ENCODE measurements around the gene NEK1. TPM values are rescaled to one million over a fixed set of nuclear protein-coding genes. Genes with fewer than 3 reads are reported as not detected.

NEK1 gene
- total RNA-seq, 2 donors from 2014 or later, result 12.2 to 15.1 TPM

DNA sequence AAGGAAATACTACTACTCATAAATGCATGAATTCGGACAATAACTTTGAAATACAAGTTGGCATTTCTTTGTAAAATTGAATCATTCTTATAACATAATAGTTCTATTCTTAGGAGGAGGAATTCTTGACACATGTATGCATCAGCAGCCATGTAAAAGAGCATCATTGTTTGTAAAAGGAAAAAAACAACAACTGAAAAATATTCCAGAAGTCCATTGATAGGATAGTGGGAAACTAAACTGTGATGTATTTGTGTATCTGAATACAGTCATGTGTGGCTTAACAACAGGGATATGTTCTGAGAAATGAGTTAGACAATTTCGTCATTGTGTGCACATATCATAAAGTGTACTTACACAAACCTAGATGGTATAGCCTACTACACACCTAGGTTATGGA, 239.6 kb downstream of the NEK1 start:
- no peaks in the 10 kb centered on the region for H3K27me3 ChIP-seq (ENCODE audit: control insufficient read depth, insufficient read depth, low read length, poor library complexity, severe bottlenecking)
- H3K4me3 Mint-ChIP-seq, result no peak overlapping the region
- WGBS, 2 experiments (ENCODE audit: insufficient coverage in 1 of 2, insufficient read length in 1 of 2), result 90 to 100% methylated on average over 1 to 2 of the region's 2 CpGs
- DNase-seq, result no peak
- no peaks in the 10 kb centered on the region for H3K27me3 Mint-ChIP-seq (ENCODE audit: insufficient read depth)
- TF ChIP-seq, protein P1, sequence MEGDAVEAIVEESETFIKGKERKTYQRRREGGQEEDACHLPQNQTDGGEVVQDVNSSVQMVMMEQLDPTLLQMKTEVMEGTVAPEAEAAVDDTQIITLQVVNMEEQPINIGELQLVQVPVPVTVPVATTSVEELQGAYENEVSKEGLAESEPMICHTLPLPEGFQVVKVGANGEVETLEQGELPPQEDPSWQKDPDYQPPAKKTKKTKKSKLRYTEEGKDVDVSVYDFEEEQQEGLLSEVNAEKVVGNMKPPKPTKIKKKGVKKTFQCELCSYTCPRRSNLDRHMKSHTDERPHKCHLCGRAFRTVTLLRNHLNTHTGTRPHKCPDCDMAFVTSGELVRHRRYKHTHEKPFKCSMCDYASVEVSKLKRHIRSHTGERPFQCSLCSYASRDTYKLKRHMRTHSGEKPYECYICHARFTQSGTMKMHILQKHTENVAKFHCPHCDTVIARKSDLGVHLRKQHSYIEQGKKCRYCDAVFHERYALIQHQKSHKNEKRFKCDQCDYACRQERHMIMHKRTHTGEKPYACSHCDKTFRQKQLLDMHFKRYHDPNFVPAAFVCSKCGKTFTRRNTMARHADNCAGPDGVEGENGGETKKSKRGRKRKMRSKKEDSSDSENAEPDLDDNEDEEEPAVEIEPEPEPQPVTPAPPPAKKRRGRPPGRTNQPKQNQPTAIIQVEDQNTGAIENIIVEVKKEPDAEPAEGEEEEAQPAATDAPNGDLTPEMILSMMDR (conservative IDR thresholded peaks at IDR 0.05), result no peak
- no peak overlapping the region for H3K9ac ChIP-seq (ENCODE audit: extremely low read depth, low read length, poor library complexity, severe bottlenecking)
- no peaks in the 10 kb centered on the region for H3K36me3 ChIP-seq (ENCODE audit: control insufficient read depth, insufficient read depth, low read length)
- H3K36me3 Mint-ChIP-seq (ENCODE audit: low read depth), result peaks cover 8% of the 10 kb centered on the region
- H3K4me3 ChIP-seq (ENCODE audit: low read length), result no peak overlapping the region
- H3K27ac Mint-ChIP-seq, result no peak overlapping the region
- H3K4me1 Mint-ChIP-seq, result no peaks in the 10 kb centered on the region
- no peaks in the 10 kb centered on the region for H3K4me1 ChIP-seq (ENCODE audit: control insufficient read depth, insufficient read depth, low read length)
- peaks cover 24% of the 10 kb centered on the region for H3K9me3 ChIP-seq (ENCODE audit: control insufficient read depth, low read length)
- peaks cover 18% of the 10 kb centered on the region for H3K9me3 Mint-ChIP-seq
- H3K27ac ChIP-seq (ENCODE audit: low read depth, low read length), result no peak overlapping the region

DNA sequence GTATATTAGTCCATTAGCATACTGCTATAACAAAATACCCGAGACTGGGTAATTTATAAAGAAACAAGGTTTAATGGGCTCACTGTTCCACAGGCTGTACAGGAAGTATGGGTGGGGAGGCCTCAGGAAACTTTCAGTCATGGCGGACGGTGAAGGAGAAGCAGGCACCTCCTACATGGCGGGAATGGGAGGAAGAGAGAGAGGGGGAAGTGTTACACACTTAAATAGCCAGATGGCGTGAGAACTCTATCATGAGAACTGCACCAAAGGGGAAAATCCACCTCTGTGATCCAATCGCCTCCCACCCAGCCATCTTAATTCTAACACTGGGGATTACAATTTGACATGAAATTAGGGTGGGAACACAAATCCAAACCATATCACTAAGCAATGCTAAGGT, 242.7 kb downstream of the NEK1 start:
- Mint-ChIP-seq H3K4me1 (no peaks in the 10 kb centered on the region), H3K27ac (no peak overlapping the region), H3K27me3 (ENCODE audit: insufficient read depth) (no peaks in the 10 kb centered on the region), H3K9me3 (peaks cover 12% of the 10 kb centered on the region), H3K4me3 (no peak overlapping the region), H3K36me3 (ENCODE audit: low read depth) (no peaks in the 10 kb centered on the region)
- H3K4me1 ChIP-seq (ENCODE audit: control insufficient read depth, insufficient read depth, low read length), result no peaks in the 10 kb centered on the region
- H3K9ac ChIP-seq (ENCODE audit: extremely low read depth, low read length, poor library complexity, severe bottlenecking), result no peak overlapping the region
- H3K4me3 ChIP-seq (ENCODE audit: low read length), result no peak overlapping the region
- H3K9me3 ChIP-seq (ENCODE audit: control insufficient read depth, low read length), result peaks cover 19% of the 10 kb centered on the region
- H3K27me3 ChIP-seq (ENCODE audit: control insufficient read depth, insufficient read depth, low read length, poor library complexity, severe bottlenecking), result no peaks in the 10 kb centered on the region
- no peaks in the 10 kb centered on the region for H3K36me3 ChIP-seq (ENCODE audit: control insufficient read depth, insufficient read depth, low read length)
- TF ChIP-seq, protein P1 (conservative IDR thresholded peaks at IDR 0.05), result no peak
- WGBS, 2 experiments (ENCODE audit: insufficient coverage in 1 of 2, insufficient read length in 1 of 2), result 95 to 100% methylated on average over 2 to 6 of the region's 6 CpGs
- H3K27ac ChIP-seq (ENCODE audit: low read depth, low read length), result no peak overlapping the region
- no peak for DNase-seq

DNA sequence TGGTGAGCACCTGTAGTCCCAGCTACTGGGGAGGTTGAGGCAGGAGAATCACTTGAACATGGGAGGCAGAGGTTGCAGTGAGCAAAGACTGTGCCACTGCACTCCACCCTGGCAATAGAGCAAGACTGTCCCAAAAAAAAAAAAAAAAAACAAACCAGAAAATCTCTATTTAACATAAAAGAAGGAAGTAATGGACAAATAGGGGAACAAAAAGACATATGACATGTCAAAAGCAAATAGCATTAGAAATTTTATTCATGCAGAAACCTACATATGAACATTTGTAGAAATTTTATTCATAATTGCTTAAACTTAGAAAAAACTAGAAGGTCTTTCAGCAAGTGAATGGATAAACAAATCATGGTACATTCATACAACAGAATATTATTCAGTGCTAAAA, 244.6 kb downstream of the NEK1 start:
- TF ChIP-seq, protein P1 (conservative IDR thresholded peaks at IDR 0.05), result no peak
- Mint-ChIP-seq H3K4me1 (no peaks in the 10 kb centered on the region), H3K9me3 (peaks cover 12% of the 10 kb centered on the region), H3K27ac (no peak overlapping the region), H3K36me3 (ENCODE audit: low read depth) (no peaks in the 10 kb centered on the region), H3K4me3 (no peak overlapping the region), H3K27me3 (ENCODE audit: insufficient read depth) (no peaks in the 10 kb centered on the region)
- Histone ChIP-seq H3K27ac (ENCODE audit: low read depth, low read length) (no peak overlapping the region), H3K4me3 (ENCODE audit: low read length) (no peak overlapping the region), H3K9ac (ENCODE audit: extremely low read depth, low read length, poor library complexity, severe bottlenecking) (no peak overlapping the region), H3K36me3 (ENCODE audit: control insufficient read depth, insufficient read depth, low read length) (no peaks in the 10 kb centered on the region), H3K9me3 (ENCODE audit: control insufficient read depth, low read length) (peaks cover 19% of the 10 kb centered on the region), H3K27me3 (ENCODE audit: control insufficient read depth, insufficient read depth, low read length, poor library complexity, severe bottlenecking) (no peaks in the 10 kb centered on the region), H3K4me1 (ENCODE audit: control insufficient read depth, insufficient read depth, low read length) (no peaks in the 10 kb centered on the region)
- no peak for DNase-seq

Data from endodermal cell (in vitro differentiated cells).